Epithelial cell of proximal tubule (primary cell): ENCODE measurements around the gene SND1. TPM values are rescaled to one million over a fixed set of nuclear protein-coding genes. Genes with fewer than 3 reads are reported as not detected.

Experiments
- DNase-seq: peaks from one replicate; pipeline ENCODE4 v3.0.0-alpha.2; 2011; ENCODE audit warnings: low read depth
- H3K4me3 ChIP-seq: 2 replicates; pipeline ENCODE4 v1.5.1; 2011; ENCODE audit warnings: low read depth, mild to moderate bottlenecking, low read length
- total RNA-seq: library from RNA; depleted of rRNA; stranded (reverse); fragments of >200 nt; gene quantifications from 2 replicates; pipeline ENCODE4 v1.2.3, GENCODE V29; 2015
- TF ChIP-seq, protein P1 (sequence below): conservative IDR thresholded peaks from 2 replicates; pipeline ENCODE4 v1.5.1; 2012; ENCODE audit warnings: low read depth, mild to moderate bottlenecking, low read length

SND1 gene
- total RNA-seq, 1 donor from 2014 or later = 122 TPM

DNA sequence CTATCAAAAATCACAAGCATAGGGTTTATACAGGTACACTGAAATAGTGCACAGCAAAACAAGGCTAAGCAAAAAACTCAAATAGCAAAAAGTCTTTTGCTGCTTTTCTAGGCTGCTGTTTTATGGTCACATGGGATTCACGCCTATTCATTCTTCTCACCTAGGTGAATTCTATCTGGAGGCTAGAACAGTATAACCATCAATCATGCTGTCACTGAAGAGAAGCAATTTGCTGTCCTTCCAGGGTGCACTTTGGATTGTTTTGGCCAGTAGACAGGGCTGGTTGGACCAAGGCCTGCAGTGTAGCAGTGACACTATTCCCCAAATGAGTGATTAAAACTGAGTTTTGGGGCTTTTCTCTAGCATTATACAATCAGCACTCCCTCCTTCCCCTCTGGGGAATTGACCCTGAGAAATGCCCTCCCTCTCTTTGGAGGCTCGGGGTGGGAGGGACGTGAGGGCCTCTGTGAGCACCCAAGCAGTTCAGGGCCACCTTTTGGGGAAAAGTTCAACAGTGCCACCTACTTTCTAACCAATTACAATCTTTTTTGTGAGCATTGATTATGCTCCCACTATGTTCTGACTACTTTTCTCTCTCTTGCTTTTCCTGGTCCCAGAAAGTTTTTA lies 16.2 kb upstream of the SND1 start:
- no peak overlapping the region for H3K4me3 ChIP-seq
- TF ChIP-seq, protein P1, sequence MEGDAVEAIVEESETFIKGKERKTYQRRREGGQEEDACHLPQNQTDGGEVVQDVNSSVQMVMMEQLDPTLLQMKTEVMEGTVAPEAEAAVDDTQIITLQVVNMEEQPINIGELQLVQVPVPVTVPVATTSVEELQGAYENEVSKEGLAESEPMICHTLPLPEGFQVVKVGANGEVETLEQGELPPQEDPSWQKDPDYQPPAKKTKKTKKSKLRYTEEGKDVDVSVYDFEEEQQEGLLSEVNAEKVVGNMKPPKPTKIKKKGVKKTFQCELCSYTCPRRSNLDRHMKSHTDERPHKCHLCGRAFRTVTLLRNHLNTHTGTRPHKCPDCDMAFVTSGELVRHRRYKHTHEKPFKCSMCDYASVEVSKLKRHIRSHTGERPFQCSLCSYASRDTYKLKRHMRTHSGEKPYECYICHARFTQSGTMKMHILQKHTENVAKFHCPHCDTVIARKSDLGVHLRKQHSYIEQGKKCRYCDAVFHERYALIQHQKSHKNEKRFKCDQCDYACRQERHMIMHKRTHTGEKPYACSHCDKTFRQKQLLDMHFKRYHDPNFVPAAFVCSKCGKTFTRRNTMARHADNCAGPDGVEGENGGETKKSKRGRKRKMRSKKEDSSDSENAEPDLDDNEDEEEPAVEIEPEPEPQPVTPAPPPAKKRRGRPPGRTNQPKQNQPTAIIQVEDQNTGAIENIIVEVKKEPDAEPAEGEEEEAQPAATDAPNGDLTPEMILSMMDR = no peak
- no peak for DNase-seq

DNA sequence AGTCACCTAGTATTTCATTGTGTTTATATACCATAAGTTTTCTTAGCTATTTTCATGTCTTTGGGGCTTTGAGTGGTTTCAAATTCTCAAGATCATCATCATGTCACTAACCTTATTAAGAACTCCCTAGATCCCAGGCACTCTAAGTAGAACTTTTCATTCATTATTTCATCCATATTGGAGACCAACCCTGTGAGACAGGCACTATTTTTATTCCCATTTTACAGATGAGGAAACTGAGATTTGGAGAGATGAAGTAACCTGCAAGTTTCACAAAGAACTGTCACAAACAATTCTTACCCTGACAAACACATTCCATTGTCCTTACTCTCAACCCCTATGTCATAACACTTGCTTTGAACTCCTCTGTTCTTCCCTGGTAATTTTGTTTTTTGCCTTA lies 13.8 kb upstream of the SND1 start:
- TF ChIP-seq, protein P1 = no peak
- DNase-seq = no peak
- no peak overlapping the region for H3K4me3 ChIP-seq

DNA sequence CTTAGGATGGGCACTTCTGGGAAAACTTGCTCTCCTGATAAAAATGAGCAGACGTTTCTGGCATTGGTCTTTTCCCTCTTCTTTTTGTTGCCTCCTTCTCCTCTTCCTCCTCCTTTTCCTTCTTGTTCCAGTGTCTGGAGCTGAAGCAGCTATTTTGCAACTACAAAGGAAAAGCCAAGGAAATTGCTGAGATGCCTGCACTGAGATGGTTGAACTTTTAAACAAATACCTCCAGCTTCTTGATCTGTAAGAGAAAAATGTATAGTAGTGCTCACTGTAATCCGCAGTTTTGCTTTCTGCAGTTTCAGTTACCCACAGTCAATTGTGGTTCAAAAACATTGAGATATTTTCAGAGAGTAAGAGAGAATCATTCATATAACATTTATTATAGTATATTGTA lies 7.5 kb upstream of the SND1 start:
- TF ChIP-seq, protein P1 = no peak

DNA sequence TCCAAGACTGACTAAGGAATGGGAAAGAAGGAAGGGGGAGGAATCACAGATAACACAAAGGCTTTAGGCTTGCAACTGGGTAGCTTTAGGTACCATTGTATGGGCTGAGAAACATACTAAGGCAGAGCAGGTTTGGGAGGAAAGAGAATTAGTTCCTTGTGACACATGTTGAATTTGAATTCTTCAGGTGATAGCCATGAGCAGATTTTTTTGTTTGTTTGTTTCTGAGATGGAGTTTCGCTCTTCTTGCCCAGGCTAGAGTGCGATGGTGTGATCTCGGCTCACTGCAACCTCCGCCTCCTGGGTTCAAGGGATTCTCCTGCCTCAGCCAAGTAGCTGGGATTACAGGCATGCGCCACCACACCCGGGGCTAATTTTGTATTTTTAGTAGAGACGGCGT lies 4.4 kb upstream of the SND1 start:
- H3K4me3 ChIP-seq = no peak overlapping the region
- DNase-seq = no peak
- TF ChIP-seq, protein P1 = no peak

More for the DNA sequence above, 7.5 kb upstream of the SND1 start:
- no peak overlapping the region for H3K4me3 ChIP-seq
- DNase-seq = no peak

DNA sequence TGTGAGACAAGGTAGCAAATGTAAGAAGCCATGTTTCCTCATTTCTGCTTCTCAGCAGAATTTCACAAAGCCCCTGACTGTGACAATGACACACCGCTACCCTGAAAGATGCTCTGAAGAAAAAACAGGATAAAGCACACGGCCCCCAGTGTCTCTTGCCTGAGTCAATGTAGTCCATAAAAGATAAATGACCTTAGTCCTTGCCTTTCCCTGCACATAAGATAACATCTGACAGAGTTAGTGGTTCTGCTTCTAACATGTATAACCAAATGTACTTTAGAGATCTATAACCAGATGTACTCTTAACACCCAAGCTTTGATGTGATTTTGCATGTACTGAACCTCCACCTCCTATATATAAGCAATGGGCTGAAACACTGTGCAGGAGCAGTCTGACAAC lies 3.0 kb upstream of the SND1 start:
- TF ChIP-seq, protein P1 = no peak

DNA sequence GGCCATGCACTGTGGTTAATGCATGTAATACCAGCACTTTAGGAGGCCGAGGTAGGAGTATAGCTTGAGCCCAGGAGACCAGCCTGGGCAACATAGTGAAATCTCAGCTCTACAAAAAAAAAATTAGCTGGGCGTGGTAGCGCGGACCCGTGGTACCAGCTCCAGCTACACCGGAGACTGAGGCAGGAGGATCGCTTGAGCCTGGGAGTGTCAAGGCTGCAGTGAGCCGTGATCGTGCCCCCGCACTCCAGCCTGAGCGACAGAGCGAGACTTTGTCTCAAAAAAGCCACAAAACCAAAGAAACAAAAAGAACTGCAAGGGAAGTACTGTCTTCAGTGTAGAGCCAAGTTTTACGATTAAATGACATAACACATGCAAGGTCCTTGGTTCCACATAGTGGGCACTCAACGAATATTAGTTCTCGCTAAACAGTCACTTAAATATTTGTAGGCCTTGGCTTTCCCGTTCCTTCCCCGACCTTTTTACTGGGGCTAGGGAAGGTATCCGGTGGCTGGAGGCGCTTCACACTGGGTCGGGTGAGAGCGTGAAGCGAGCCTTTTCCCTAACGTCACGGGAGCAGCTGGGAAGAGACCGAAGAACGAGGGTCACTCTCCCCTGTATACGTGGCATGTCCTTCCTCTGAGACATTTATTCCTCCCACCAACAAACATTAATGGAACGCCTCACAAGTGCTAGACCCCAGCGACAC lies 993 bp upstream of the SND1 start:
- H3K4me3 ChIP-seq = peak overlapping the region; percentile 93
- TF ChIP-seq, protein P1 = no peak

More for the DNA sequence above, 3.0 kb upstream of the SND1 start:
- no peak overlapping the region for H3K4me3 ChIP-seq
- DNase-seq = no peak

More for the DNA sequence above, 993 bp upstream of the SND1 start:
- peak; percentile 31 for DNase-seq
